Lower leg skin (tissue), 3 donors: ENCODE data around the gene NTSR1.

Experiments
- POLR2A ChIP-seq, 2 donors: fragments of 450-650 bp; IDR thresholded peaks; one replicate each; pipeline ENCODE4 v1.6.1; 2016 to 2017; ENCODE audit warnings: antibody characterized with exemption in 2 of 2, mild to moderate bottlenecking in 1 of 2, moderate library complexity in 1 of 2
- TF ChIP-seq, protein P1 (sequence below), 3 donors: fragments of 450-650 bp; IDR thresholded peaks; one replicate each; pipeline ENCODE4 v1.5.1; 2016; ENCODE audit warnings: antibody characterized with exemption in 3 of 3, mild to moderate bottlenecking in 3 of 3, moderate library complexity in 2 of 3

- TF ChIP-seq, protein P1, sequence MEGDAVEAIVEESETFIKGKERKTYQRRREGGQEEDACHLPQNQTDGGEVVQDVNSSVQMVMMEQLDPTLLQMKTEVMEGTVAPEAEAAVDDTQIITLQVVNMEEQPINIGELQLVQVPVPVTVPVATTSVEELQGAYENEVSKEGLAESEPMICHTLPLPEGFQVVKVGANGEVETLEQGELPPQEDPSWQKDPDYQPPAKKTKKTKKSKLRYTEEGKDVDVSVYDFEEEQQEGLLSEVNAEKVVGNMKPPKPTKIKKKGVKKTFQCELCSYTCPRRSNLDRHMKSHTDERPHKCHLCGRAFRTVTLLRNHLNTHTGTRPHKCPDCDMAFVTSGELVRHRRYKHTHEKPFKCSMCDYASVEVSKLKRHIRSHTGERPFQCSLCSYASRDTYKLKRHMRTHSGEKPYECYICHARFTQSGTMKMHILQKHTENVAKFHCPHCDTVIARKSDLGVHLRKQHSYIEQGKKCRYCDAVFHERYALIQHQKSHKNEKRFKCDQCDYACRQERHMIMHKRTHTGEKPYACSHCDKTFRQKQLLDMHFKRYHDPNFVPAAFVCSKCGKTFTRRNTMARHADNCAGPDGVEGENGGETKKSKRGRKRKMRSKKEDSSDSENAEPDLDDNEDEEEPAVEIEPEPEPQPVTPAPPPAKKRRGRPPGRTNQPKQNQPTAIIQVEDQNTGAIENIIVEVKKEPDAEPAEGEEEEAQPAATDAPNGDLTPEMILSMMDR (IDR thresholded peaks at IDR 0.05), result no peak
- no peak for TF ChIP-seq POLR2A (IDR thresholded peaks at IDR 0.05)
These were observed 49.0 kb upstream of the NTSR1 start for GRCh38 chr20:62659488-62660239.
